OCI-LY3 (cell line): ENCODE results near the gene PRR7.

Experiments
- EZH2phosphoT487 ChIP-seq: fragments of 200-600 bp; shearing (Covaris generic); IDR thresholded peaks from 2 replicates; pipeline ENCODE4 v1.6.1; 2018; ENCODE audit warnings: antibody characterized with exemption, mixed run types, low read depth
- TF ChIP-seq, protein P1 (sequence below): fragments of 200-600, 300-600 bp; sonication (generic); IDR thresholded peaks from 2 replicates; pipeline ENCODE4 v1.5.1; 2014; ENCODE audit warnings: antibody characterized with exemption, low read length, low read depth

- TF ChIP-seq, protein P1, sequence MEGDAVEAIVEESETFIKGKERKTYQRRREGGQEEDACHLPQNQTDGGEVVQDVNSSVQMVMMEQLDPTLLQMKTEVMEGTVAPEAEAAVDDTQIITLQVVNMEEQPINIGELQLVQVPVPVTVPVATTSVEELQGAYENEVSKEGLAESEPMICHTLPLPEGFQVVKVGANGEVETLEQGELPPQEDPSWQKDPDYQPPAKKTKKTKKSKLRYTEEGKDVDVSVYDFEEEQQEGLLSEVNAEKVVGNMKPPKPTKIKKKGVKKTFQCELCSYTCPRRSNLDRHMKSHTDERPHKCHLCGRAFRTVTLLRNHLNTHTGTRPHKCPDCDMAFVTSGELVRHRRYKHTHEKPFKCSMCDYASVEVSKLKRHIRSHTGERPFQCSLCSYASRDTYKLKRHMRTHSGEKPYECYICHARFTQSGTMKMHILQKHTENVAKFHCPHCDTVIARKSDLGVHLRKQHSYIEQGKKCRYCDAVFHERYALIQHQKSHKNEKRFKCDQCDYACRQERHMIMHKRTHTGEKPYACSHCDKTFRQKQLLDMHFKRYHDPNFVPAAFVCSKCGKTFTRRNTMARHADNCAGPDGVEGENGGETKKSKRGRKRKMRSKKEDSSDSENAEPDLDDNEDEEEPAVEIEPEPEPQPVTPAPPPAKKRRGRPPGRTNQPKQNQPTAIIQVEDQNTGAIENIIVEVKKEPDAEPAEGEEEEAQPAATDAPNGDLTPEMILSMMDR = no peak
- no peak for TF ChIP-seq EZH2phosphoT487
Measured at GRCh38 chr5:177434437-177434836, 12.2 kb upstream of the PRR7 start.
